OCI-LY3 (cell line): ENCODE data around the gene CDH4.

Source experiments
- H2AFZ ChIP-seq: fragments of 200-600, 300-600 bp; shearing (Covaris generic); 2 replicates; pipeline ENCODE4 v1.6.0; 2014; ENCODE audit warnings: antibody characterized with exemption, low read depth, low read length
- H3K27ac ChIP-seq: fragments of 200-600, 300-600 bp; sonication (generic); 2 replicates; pipeline ENCODE4 v1.5.1; 2014; ENCODE audit warnings: mild to moderate bottlenecking, low read length, moderate library complexity, mixed read lengths
- H3K27me3 ChIP-seq: fragments of 200-600, 300-600 bp; sonication (generic); 2 replicates; pipeline ENCODE4 v1.6.1; 2014; ENCODE audit warnings: low read depth, low read length, mixed read lengths
- H3K36me3 ChIP-seq: fragments of 200-600, 300-600 bp; sonication (generic); replicated peaks from 2 replicates; pipeline ENCODE3; 2014; ENCODE audit warnings: low read depth, low read length, mixed read lengths
- H3K4me1 ChIP-seq: fragments of 300-600, 200-600 bp; sonication (generic); 2 replicates; pipeline ENCODE4 v1.6.1; 2014; ENCODE audit warnings: low read length, mixed read lengths
- H3K4me2 ChIP-seq: fragments of 200-600, 300-600 bp; sonication (generic); 2 replicates; pipeline ENCODE4 v1.6.1; 2014; ENCODE audit warnings: low read length, mixed read lengths
- H3K4me3 ChIP-seq: fragments of 300-600, 200-600 bp; sonication (generic); 2 replicates; pipeline ENCODE4 v1.5.1; 2014; ENCODE audit warnings: antibody characterized with exemption, mild to moderate bottlenecking, low read length, moderate library complexity
- H3K79me2 ChIP-seq: fragments of 300-600, 200-600 bp; shearing (Covaris generic); 2 replicates; pipeline ENCODE4 v1.6.1; 2014; ENCODE audit warnings: mild to moderate bottlenecking, low read length, mixed read lengths
- H3K9ac ChIP-seq: fragments of 300-600, 200-600 bp; shearing (Covaris generic); 2 replicates; pipeline ENCODE4 v1.6.0; 2014; ENCODE audit warnings: mild to moderate bottlenecking, low read length, moderate library complexity
- H3K9me3 ChIP-seq: fragments of 200-600, 300-600 bp; shearing (Covaris generic); 2 replicates; pipeline ENCODE4 v1.6.1; 2014; ENCODE audit warnings: low read length, mixed read lengths; ENCODE audit not compliant: insufficient read depth
- H4K20me1 ChIP-seq: fragments of 200-600, 300-600 bp; sonication (generic); 2 replicates; pipeline ENCODE4 v1.6.1; 2016; ENCODE audit warnings: low read length, mixed read lengths; ENCODE audit not compliant: insufficient read depth
- EZH2phosphoT487 ChIP-seq: fragments of 200-600 bp; shearing (Covaris generic); IDR thresholded peaks from 2 replicates; pipeline ENCODE4 v1.6.1; 2018; ENCODE audit warnings: antibody characterized with exemption, mixed run types, low read depth
- TF ChIP-seq, protein P1 (sequence below): fragments of 200-600, 300-600 bp; sonication (generic); IDR thresholded peaks from 2 replicates; pipeline ENCODE4 v1.5.1; 2014; ENCODE audit warnings: antibody characterized with exemption, low read length, low read depth

The CDH4 gene

DNA sequence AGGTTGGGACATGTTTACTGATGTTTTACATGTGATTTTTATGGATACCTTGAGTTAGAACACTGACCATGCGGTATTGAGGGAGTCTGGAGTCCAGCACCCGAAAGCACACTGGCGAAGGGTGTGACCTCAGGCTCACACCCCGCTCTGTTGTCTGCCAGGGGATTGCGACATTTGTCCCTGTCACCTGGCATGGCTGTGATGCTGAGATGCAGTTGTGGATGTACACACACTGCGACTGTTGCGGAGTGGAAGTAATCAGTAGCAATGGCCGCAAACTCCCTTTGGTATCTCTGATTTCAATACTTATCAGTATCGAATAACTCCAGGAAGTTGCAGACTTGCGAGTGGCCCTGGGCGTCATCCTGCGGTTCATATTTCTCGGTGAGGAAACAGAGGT lies 43.2 kb downstream of the CDH4 start:
- TF ChIP-seq, protein P1, sequence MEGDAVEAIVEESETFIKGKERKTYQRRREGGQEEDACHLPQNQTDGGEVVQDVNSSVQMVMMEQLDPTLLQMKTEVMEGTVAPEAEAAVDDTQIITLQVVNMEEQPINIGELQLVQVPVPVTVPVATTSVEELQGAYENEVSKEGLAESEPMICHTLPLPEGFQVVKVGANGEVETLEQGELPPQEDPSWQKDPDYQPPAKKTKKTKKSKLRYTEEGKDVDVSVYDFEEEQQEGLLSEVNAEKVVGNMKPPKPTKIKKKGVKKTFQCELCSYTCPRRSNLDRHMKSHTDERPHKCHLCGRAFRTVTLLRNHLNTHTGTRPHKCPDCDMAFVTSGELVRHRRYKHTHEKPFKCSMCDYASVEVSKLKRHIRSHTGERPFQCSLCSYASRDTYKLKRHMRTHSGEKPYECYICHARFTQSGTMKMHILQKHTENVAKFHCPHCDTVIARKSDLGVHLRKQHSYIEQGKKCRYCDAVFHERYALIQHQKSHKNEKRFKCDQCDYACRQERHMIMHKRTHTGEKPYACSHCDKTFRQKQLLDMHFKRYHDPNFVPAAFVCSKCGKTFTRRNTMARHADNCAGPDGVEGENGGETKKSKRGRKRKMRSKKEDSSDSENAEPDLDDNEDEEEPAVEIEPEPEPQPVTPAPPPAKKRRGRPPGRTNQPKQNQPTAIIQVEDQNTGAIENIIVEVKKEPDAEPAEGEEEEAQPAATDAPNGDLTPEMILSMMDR: no peak
- no peak for TF ChIP-seq EZH2phosphoT487
- no peaks in the 10 kb centered on the region for H3K27me3 ChIP-seq
- H2AFZ ChIP-seq: no peak overlapping the region

DNA sequence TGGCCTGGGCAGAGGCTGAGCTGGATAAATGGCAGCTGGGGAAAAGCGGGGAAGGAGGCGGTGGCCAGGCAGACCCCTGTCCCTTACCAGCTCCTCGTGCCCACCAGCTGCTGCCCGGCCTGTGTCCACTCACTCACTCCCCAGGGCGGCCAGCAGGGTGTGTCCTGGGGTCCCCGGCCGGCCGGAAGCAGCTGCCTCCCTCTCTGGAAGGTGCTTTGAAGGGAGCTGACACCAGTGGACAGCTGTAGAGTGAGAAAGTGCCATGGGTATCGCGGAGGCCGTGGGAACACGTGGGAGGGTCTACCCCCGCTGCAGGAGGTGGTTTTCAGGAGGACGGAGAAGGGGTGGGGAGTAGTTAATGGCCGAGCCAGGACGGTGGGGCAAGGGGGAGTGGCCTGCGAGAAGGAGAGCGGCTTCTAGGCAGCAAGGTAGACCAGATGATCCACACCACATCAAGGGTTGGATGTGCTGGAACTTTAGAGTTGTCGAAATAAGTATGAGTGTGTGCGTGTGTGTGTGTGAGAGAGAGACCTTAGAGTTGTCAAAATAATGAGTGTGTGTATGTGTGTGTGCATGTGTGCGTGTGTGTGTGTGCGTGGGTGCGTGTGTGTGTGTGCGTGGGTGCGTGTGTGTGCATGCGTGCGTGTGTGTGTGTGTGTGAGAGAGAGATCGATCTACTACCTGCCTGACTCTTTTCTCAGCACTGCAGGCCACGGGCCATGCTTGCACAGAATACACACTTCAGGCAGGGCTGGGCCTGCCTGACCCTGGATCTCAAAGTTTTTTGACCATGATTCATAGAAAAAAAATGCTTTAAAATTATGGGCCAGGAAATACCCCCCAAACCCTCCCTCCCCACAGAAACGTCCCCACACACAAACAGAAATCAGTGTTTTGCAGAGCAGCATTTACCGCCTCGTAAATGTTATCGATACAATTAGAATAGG lies 43.9 kb downstream of the CDH4 start:
- no peak overlapping the region for H3K4me2 ChIP-seq
- H2AFZ ChIP-seq: no peak overlapping the region
- no peak overlapping the region for H3K9ac ChIP-seq
- H3K4me1 ChIP-seq: no peaks in the 10 kb centered on the region
- H4K20me1 ChIP-seq: no peaks in the 10 kb centered on the region
- H3K27ac ChIP-seq: no peak overlapping the region
- H3K4me3 ChIP-seq: no peak overlapping the region
- no peaks in the 10 kb centered on the region for H3K79me2 ChIP-seq
- no peaks in the 10 kb centered on the region for H3K36me3 ChIP-seq
- H3K27me3 ChIP-seq: no peaks in the 10 kb centered on the region
- no peaks in the 10 kb centered on the region; the same call in 1 of the 2 replicates for H3K9me3 ChIP-seq
- no peak for TF ChIP-seq EZH2phosphoT487
- TF ChIP-seq, protein P1: no peak

More for the DNA sequence above, 43.2 kb downstream of the CDH4 start:
- Histone ChIP-seq H3K9ac (no peak overlapping the region), H3K4me3 (no peak overlapping the region), H3K36me3 (no peaks in the 10 kb centered on the region), H3K4me1 (no peaks in the 10 kb centered on the region), H3K9me3 (no peaks in the 10 kb centered on the region; the same call in 1 of the 2 replicates), H3K27ac (no peak overlapping the region), H3K4me2 (no peak overlapping the region), H4K20me1 (no peaks in the 10 kb centered on the region), H3K79me2 (no peaks in the 10 kb centered on the region)

DNA sequence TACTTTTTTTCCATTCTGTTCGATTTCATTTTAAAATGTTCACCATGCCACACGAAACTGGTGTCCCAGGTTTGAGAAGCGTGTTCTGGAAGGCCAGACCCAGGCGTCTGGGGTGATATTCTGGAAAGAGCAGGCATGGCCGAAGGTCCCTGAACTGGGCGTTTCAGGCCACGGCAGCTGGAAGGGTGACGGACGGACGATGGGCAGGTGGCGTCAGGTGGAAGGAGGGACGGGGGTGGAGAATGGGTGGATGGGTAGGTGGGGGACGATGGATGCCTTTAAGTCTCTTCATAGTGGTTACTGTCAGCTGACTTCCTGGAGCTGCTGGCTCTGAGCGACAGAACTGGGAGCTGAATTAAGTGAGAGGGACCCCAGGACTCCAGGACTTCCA lies 44.6 kb downstream of the CDH4 start:
- Histone ChIP-seq H3K4me2 (no peak overlapping the region), H3K4me1 (no peaks in the 10 kb centered on the region), H3K27me3 (no peaks in the 10 kb centered on the region)

DNA sequence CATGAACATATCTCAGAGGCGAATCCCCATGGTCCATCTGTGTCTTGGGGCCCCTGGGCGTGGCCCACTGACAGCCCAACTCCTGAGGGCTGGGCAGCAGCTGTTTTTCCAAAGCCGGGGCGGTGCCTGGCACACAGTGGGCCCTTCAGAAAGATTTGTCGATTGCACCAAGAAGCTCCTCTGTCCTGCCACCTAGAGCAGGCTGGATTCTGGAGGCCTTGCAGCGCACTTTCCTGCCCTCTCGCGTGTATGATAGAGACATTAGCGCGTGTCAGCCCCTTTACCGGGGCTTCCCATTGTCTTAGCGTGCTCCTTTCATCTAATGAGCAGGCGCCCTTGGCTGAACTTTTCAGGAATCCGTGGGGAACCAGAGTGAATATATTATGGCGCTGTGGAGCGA lies 45.4 kb downstream of the CDH4 start:
- no peaks in the 10 kb centered on the region for H3K36me3 ChIP-seq
- H2AFZ ChIP-seq: no peak overlapping the region
- no peak overlapping the region for H3K9ac ChIP-seq
- no peaks in the 10 kb centered on the region for H3K4me1 ChIP-seq
- H3K4me3 ChIP-seq: no peak overlapping the region
- H4K20me1 ChIP-seq: no peaks in the 10 kb centered on the region
- H3K27ac ChIP-seq: no peak overlapping the region
- no peaks in the 10 kb centered on the region for H3K79me2 ChIP-seq
- no peak overlapping the region for H3K4me2 ChIP-seq
- no peaks in the 10 kb centered on the region for H3K9me3 ChIP-seq
- TF ChIP-seq, protein P1: no peak
- H3K27me3 ChIP-seq: no peaks in the 10 kb centered on the region

More for the DNA sequence above, 44.6 kb downstream of the CDH4 start:
- Histone ChIP-seq H3K79me2 (no peaks in the 10 kb centered on the region), H3K36me3 (no peaks in the 10 kb centered on the region), H3K9ac (no peak overlapping the region), H4K20me1 (no peaks in the 10 kb centered on the region), H2AFZ (no peak overlapping the region), H3K27ac (no peak overlapping the region), H3K9me3 (no peaks in the 10 kb centered on the region; the same call in 1 of the 2 replicates), H3K4me3 (no peak overlapping the region)
- TF ChIP-seq EZH2phosphoT487: no peak
- TF ChIP-seq, protein P1: no peak
